B cell (primary cell): ENCODE results near the gene SMC6. TPM values are rescaled to one million over a fixed set of nuclear protein-coding genes. Genes with fewer than 3 reads are reported as not detected.

Source experiments
- ATAC-seq: fragments of 200-7000 bp; cut with Tn5 transposase; one replicate; pipeline ENCODE4 v1.10.0; 2021; ENCODE audit warnings: low read depth, mild to moderate bottlenecking, moderate number of reproducible peaks, moderate library complexity
- CTCF ChIA-PET: fragments of 350-600 bp; sonication (Branson Sonifier 250); formaldehyde crosslinking; loops from one replicate; lab custom pipeline; 2021; ENCODE audit warnings: antibody characterized with exemption, inconsistent platforms; lab: Charles Lee
- POLR2A ChIA-PET: fragments of 350-600 bp; sonication (Branson Sonifier 250); formaldehyde crosslinking; loops from one replicate; lab custom pipeline; 2021; ENCODE audit warnings: antibody characterized with exemption; lab: Charles Lee
- DNase-seq: peaks from one replicate; pipeline ENCODE4 v3.0.0; 2013
- H2AFZ ChIP-seq: 2 replicates; pipeline ENCODE4 v1.6.1; 2012; ENCODE audit warnings: mild to moderate bottlenecking, low read depth, low read length; ENCODE audit not compliant: insufficient read depth, poor library complexity, severe bottlenecking
- H3K27ac ChIP-seq, 2 donors: 1 replicate in 1 of 2; 2 replicates in 1 of 2; pipeline ENCODE4 v1.5.1; 2012 to 2013; ENCODE audit warnings: low read length in 2 of 2, mild to moderate bottlenecking in 2 of 2, moderate library complexity in 1 of 2
- H3K27me3 ChIP-seq, 4 experiments: fragments of 200-600 bp in 1 of 4; sonication (generic) in 1 of 4; replicated peaks in 1 of 4; 1 replicate in 2 of 4; 2 replicates in 2 of 4; pipeline versions ENCODE4 v1.6.1 to v1.7.0; 2013 to 2016; ENCODE audit warnings: low read length in 3 of 4, mild to moderate bottlenecking in 2 of 4, mixed read lengths in 1 of 4, moderate library complexity in 1 of 4; ENCODE audit not compliant: insufficient read depth in 4 of 4, control insufficient read depth in 3 of 4; ENCODE audit errors: control extremely low read depth in 1 of 4
- H3K36me3 ChIP-seq, 2 experiments: replicated peaks in 1 of 2; 1 replicate in 1 of 2; 2 replicates in 1 of 2; pipeline versions ENCODE4 v1.6.1 to v1.7.1; 2013; ENCODE audit warnings: low read length in 1 of 2; ENCODE audit not compliant: insufficient read depth in 2 of 2, control insufficient read depth in 1 of 2; ENCODE audit errors: control extremely low read depth in 1 of 2, extremely low read depth in 1 of 2
- H3K4me1 ChIP-seq, 2 donors: fragments of 200-600 bp in 1 of 2; sonication (generic) in 1 of 2; 1 replicate in 1 of 2; 2 replicates in 1 of 2; pipeline versions ENCODE4 v1.5.1 to v1.6.1; 2013 to 2017; ENCODE audit warnings: low read length in 2 of 2; ENCODE audit not compliant: control insufficient read depth in 2 of 2, insufficient read depth in 2 of 2
- H3K4me2 ChIP-seq: replicated peaks from 2 replicates; pipeline ENCODE3; 2012; ENCODE audit warnings: mild to moderate bottlenecking, low read depth, low read length; ENCODE audit not compliant: poor library complexity, severe bottlenecking
- H3K4me3 ChIP-seq, 5 experiments: fragments of 200-600 bp in 1 of 5; sonication (generic) in 1 of 5; 1 replicate in 3 of 5; 2 replicates in 2 of 5; pipeline versions ENCODE4 v1.5.1 to v1.7.0; 2011 to 2016; ENCODE audit warnings: low read length in 4 of 5, mild to moderate bottlenecking in 4 of 5, low read depth in 2 of 5, control low read depth in 1 of 5, moderate library complexity in 1 of 5; ENCODE audit not compliant: insufficient read depth in 1 of 5; ENCODE audit errors: control extremely low read depth in 1 of 5, extremely low read depth in 1 of 5
- H3K79me2 ChIP-seq: fragments of 200-600 bp; sonication (generic); one replicate; pipeline ENCODE4 v1.6.0; 2016; ENCODE audit warnings: low read length; ENCODE audit not compliant: control insufficient read depth, insufficient read depth
- H3K9ac ChIP-seq: fragments of 200-600 bp; sonication (generic); 2 replicates; pipeline ENCODE4 v1.6.1; 2017; ENCODE audit warnings: mild to moderate bottlenecking, low read length, moderate library complexity
- H3K9me3 ChIP-seq, 3 donors: one replicate each; pipeline versions ENCODE4 v1.6.1 to v1.7.1; 2013; ENCODE audit warnings: low read length in 2 of 3; ENCODE audit not compliant: control insufficient read depth in 2 of 3, insufficient read depth in 1 of 3; ENCODE audit errors: control extremely low read depth in 1 of 3
- H4K20me1 ChIP-seq: 2 replicates; pipeline ENCODE4 v1.6.0; 2012; ENCODE audit warnings: mild to moderate bottlenecking, low read length; ENCODE audit not compliant: insufficient read depth, control insufficient read depth, poor library complexity, severe bottlenecking
- H3K27ac Mint-ChIP-seq: one replicate; pipeline ENCODE4 v1.8.0; 2021; ENCODE audit warnings: mixed read lengths
- H3K27me3 Mint-ChIP-seq: one replicate; pipeline ENCODE4 v1.8.0; 2021; ENCODE audit warnings: mixed read lengths
- H3K4me1 Mint-ChIP-seq: one replicate; pipeline ENCODE4 v1.8.0; 2021; ENCODE audit warnings: mixed read lengths
- H3K4me3 Mint-ChIP-seq: one replicate; pipeline ENCODE4 v1.8.0; 2021; ENCODE audit warnings: mixed read lengths
- H3K9me3 Mint-ChIP-seq: one replicate; pipeline ENCODE4 v1.8.0; 2022; ENCODE audit warnings: mixed read lengths; ENCODE audit not compliant: insufficient read depth
- CTCF ChIP-seq: fragments of 200-600 bp; IDR thresholded peaks from one replicate; pipeline ENCODE4 v1.8.0; 2022; ENCODE audit warnings: antibody characterized with exemption, mild to moderate bottlenecking
- EZH2 ChIP-seq: IDR thresholded peaks from 2 replicates; pipeline ENCODE4 v1.6.1; 2012; ENCODE audit warnings: borderline replicate concordance, low read depth, mild to moderate bottlenecking, moderate library complexity, low read length; ENCODE audit not compliant: insufficient read depth, poor library complexity, severe bottlenecking
- WGBS: methylation state at CpG from one replicate; pipeline ENCODE4 v1.1.5; 2013; ENCODE audit warnings: missing lambda C conversion rate; ENCODE audit not compliant: insufficient coverage; 5-methylcytosine and 5-hydroxymethylcytosine counted together
- intact Hi-C: fragments of 100-400 bp; cut with micrococcal nuclease; formaldehyde crosslinking; loops from one replicate; pipeline ENCODE4 v1.10.0; 2022
- polyA plus RNA-seq: library from polyadenylated mRNA; depleted of rRNA; stranded (reverse); fragments of >200 nt; gene quantifications from 2 replicates; pipeline ENCODE4 v1.2.3, GENCODE V29; 2012
- total RNA-seq, 2 donors: library from RNA; stranded (reverse); fragments of 120-200 nt in 1 of 2; gene quantifications; 1 replicate in 1 of 2; 2 replicates in 1 of 2; pipeline versions ENCODE4 v1.2.3 to v1.2.4, GENCODE V29; 2013 to 2022

Gene SMC6
- total and polyA plus RNA-seq, 2 donors (not counting 1 experiment from before 2014, with no cell fraction given) = 27.2 to 111 TPM

- Mint-ChIP-seq H3K9me3 (no peaks in the 10 kb centered on the region), H3K27me3 (no peaks in the 10 kb centered on the region), H3K4me1 (peaks cover 55% of the 10 kb centered on the region), H3K4me3 (peak overlapping the region; percentile 81), H3K27ac (peak overlapping the region; percentile 87)
- ATAC-seq (peak; percentile 19), DNase-seq (peak; percentile 64)
- H3K9me3 ChIP-seq = no peaks in the 10 kb centered on the region
- WGBS = 0% methylated on average over 1 of the region's 3 CpGs
- ChIA-PET CTCF (interaction anchor here (0.9 to 1.3 kb wide), 4 partner anchors 9 to 78 kb away, joined by 3 to 7 read pairs (median 4); no protein-coding TSS in a partner anchor), POLR2A (no interaction called here)
- peaks cover 72% of the 10 kb centered on the region for H3K79me2 ChIP-seq
- peak overlapping the region; percentile 86 to 92 (median 91) for H3K4me3 ChIP-seq
- peaks cover 0 to 5% of the 10 kb centered on the region in 2 experiments for H3K36me3 ChIP-seq
- peaks cover 36 to 40% of the 10 kb centered on the region in 2 donors for H3K4me1 ChIP-seq
- H2AFZ ChIP-seq = peak overlapping the region; percentile 37
- no peaks in the 10 kb centered on the region for H4K20me1 ChIP-seq
- intact Hi-C loops = loop anchor here (1.0 to 5.0 kb wide), 5 partner anchors 33 to 1090 kb away; no protein-coding TSS in a partner anchor
- TF ChIP-seq CTCF = no peak
- TF ChIP-seq EZH2 = no peak
- peak overlapping the region; percentile 94 to 96 for H3K27ac ChIP-seq
- peak overlapping the region; percentile 87 for H3K9ac ChIP-seq
- no peaks in the 10 kb centered on the region for H3K27me3 ChIP-seq
- peak overlapping the region; percentile 91 for H3K4me2 ChIP-seq
Observed at GRCh38 chr2:17752246-17752645, 1.4 kb downstream of the SMC6 start.

GRCh38 chr2:17749753-17750438 is 3.7 kb downstream of the SMC6 start:
- Histone ChIP-seq H3K36me3 (peaks cover 0 to 17% of the 10 kb centered on the region in 2 experiments), H3K27ac (peak overlapping the region; percentile 62 to 96), H2AFZ (peak overlapping the region; percentile 3), H3K4me2 (peak overlapping the region; percentile 91), H3K4me1 (peaks cover 33 to 37% of the 10 kb centered on the region in 2 donors), H3K4me3 (peak overlapping the region in 2 of 5 experiments; percentile 3 to 37), H3K9ac (peak overlapping the region; percentile 38), H3K27me3 (no peaks in the 10 kb centered on the region), H4K20me1 (peaks cover 5% of the 10 kb centered on the region), H3K79me2 (peaks cover 77% of the 10 kb centered on the region), H3K9me3 (no peaks in the 10 kb centered on the region)
- intact Hi-C loops = loop anchor here (5.0 kb wide), 2 partner anchors 548 to 1088 kb away; no protein-coding TSS in a partner anchor
- Mint-ChIP-seq H3K4me3 (peak overlapping the region; percentile 59), H3K27ac (peak overlapping the region; percentile 78), H3K4me1 (peaks cover 50% of the 10 kb centered on the region), H3K9me3 (no peaks in the 10 kb centered on the region), H3K27me3 (no peaks in the 10 kb centered on the region)
- DNase-seq = peak; percentile 48
- TF ChIP-seq CTCF = no peak
- no peak for TF ChIP-seq EZH2
- CTCF ChIA-PET = interaction anchor here (1.1 to 1.6 kb wide), 5 partner anchors 9 to 81 kb away, joined by 3 to 10 read pairs (median 4); no protein-coding TSS in a partner anchor
- ATAC-seq = no peak
- no CpG with 5 or more reads among the region's 2 CpGs for WGBS
- POLR2A ChIA-PET = interaction anchor here (0.6 to 1.0 kb wide), 2 partner anchors 15 to 57 kb away, joined by 3 read pairs; no protein-coding TSS in a partner anchor
